Activated CD4-positive, alpha-beta memory T cell treated with anti-CD3 and anti-CD28 coated beads, Interleukin-2, amount 10 ng/mL, durations not matched to agents 7 days and 5 days (primary cell): ENCODE data around the gene PGAM2. TPM values are rescaled to one million over a fixed set of nuclear protein-coding genes. Genes with fewer than 3 reads are reported as not detected.

Experiments
- CTCF ChIA-PET: fragments of 350-600 bp; sonication (Branson Sonifier 250); formaldehyde crosslinking; loops from one replicate; lab custom pipeline; 2021; ENCODE audit warnings: antibody characterized with exemption, inconsistent platforms; lab: Charles Lee
- POLR2A ChIA-PET: fragments of 350-600 bp; sonication (Branson Sonifier 250); formaldehyde crosslinking; loops from one replicate; lab custom pipeline; 2021; ENCODE audit warnings: antibody characterized with exemption; lab: Charles Lee
- DNase-seq: peaks from one replicate; pipeline ENCODE4 v3.0.0-alpha.2; 2020
- H3K27ac Mint-ChIP-seq: one replicate; pipeline ENCODE4 v1.8.0; 2021; ENCODE audit warnings: mild to moderate bottlenecking, mixed read lengths
- H3K27me3 Mint-ChIP-seq: one replicate; pipeline ENCODE4 v1.8.0; 2021; ENCODE audit warnings: mixed read lengths
- H3K36me3 Mint-ChIP-seq: one replicate; pipeline ENCODE4 v1.8.0; 2021; ENCODE audit warnings: low read depth, mixed read lengths
- H3K4me1 Mint-ChIP-seq: one replicate; pipeline ENCODE4 v1.8.0; 2021; ENCODE audit warnings: mixed read lengths
- H3K4me3 Mint-ChIP-seq: one replicate; pipeline ENCODE4 v1.8.0; 2021; ENCODE audit warnings: mild to moderate bottlenecking, mixed read lengths
- H3K9me3 Mint-ChIP-seq: one replicate; pipeline ENCODE4 v1.8.0; 2021; ENCODE audit warnings: mixed read lengths
- total RNA-seq, 2 experiments: library from RNA; stranded (reverse); gene quantifications; one replicate each; pipeline ENCODE4 v1.2.3, GENCODE V29; 2021

PGAM2 gene
- total RNA-seq, 2 experiments from 2014 or later, result 0.43 TPM; not detected in 1

- Mint-ChIP-seq H3K9me3 (no peaks in the 10 kb centered on the region), H3K27me3 (no peaks in the 10 kb centered on the region), H3K27ac (no peak overlapping the region), H3K36me3 (peaks cover 6% of the 10 kb centered on the region), H3K4me3 (no peak overlapping the region), H3K4me1 (peaks cover 6% of the 10 kb centered on the region)
- DNase-seq, result no peak
- CTCF ChIA-PET, result no interaction called here
- POLR2A ChIA-PET, result interaction anchor here (1.6 to 6.6 kb wide), 5 partner anchors 10 to 20 kb away, joined by 4 to 73 read pairs (median 23); partner anchors contain the start of gene DBNL
These were observed 1.2 kb upstream of the PGAM2 start for GRCh38 chr7:44066494-44067063.

- DNase-seq, result no peak
- Mint-ChIP-seq H3K4me1 (peaks cover 6% of the 10 kb centered on the region), H3K9me3 (no peaks in the 10 kb centered on the region), H3K36me3 (peaks cover 10% of the 10 kb centered on the region), H3K27me3 (no peaks in the 10 kb centered on the region), H3K4me3 (no peak overlapping the region), H3K27ac (no peak overlapping the region)
- POLR2A ChIA-PET, result interaction anchor here (1.6 to 6.6 kb wide), 4 partner anchors 10 to 20 kb away, joined by 4 to 73 read pairs (median 32); partner anchors contain the start of gene DBNL
- CTCF ChIA-PET, result no interaction called here
These were observed 719 bp upstream of the PGAM2 start for GRCh38 chr7:44066111-44066460.

GRCh38 chr7:44064791-44065430 lies 456 bp downstream of the PGAM2 start:
- ChIA-PET CTCF (no interaction called here), POLR2A (interaction anchor here (1.0 to 6.6 kb wide), 6 partner anchors 11 to 425 kb away, joined by 3 to 73 read pairs (median 8); partner anchors contain the start of genes DBNL and NUDCD3)
- peaks cover 18% of the 10 kb centered on the region for H3K36me3 Mint-ChIP-seq
- H3K4me1 Mint-ChIP-seq, result peaks cover 6% of the 10 kb centered on the region
- H3K9me3 Mint-ChIP-seq, result no peaks in the 10 kb centered on the region
- H3K27me3 Mint-ChIP-seq, result no peaks in the 10 kb centered on the region
- no peak overlapping the region for H3K27ac Mint-ChIP-seq
- H3K4me3 Mint-ChIP-seq, result no peak overlapping the region
- no peak for DNase-seq

GRCh38 chr7:44063894-44064651 lies 1.3 kb downstream of the PGAM2 start:
- Mint-ChIP-seq H3K9me3 (no peaks in the 10 kb centered on the region), H3K36me3 (peaks cover 27% of the 10 kb centered on the region), H3K4me1 (peaks cover 6% of the 10 kb centered on the region), H3K4me3 (no peak overlapping the region), H3K27ac (no peak overlapping the region), H3K27me3 (no peaks in the 10 kb centered on the region)
- CTCF ChIA-PET, result interaction anchor here (0.5 kb wide), 1 partner anchor 148 kb away, joined by 5 read pairs; no protein-coding TSS in a partner anchor
- POLR2A ChIA-PET, result interaction anchor here (1.3 to 6.6 kb wide), 5 partner anchors 11 to 426 kb away, joined by 4 to 73 read pairs (median 4); partner anchors contain the start of genes DBNL and NUDCD3
- DNase-seq, result no peak

GRCh38 chr7:44063547-44063893 lies 1.8 kb downstream of the PGAM2 start:
- ChIA-PET CTCF (no interaction called here), POLR2A (interaction anchor here (0.7 to 6.6 kb wide), 5 partner anchors 13 to 427 kb away, joined by 3 to 73 read pairs (median 4); partner anchors contain the start of genes DBNL and NUDCD3)
- peaks cover 32% of the 10 kb centered on the region for H3K36me3 Mint-ChIP-seq
- no peak overlapping the region for H3K4me3 Mint-ChIP-seq
- no peaks in the 10 kb centered on the region for H3K9me3 Mint-ChIP-seq
- DNase-seq, result no peak
- no peaks in the 10 kb centered on the region for H3K27me3 Mint-ChIP-seq
- H3K4me1 Mint-ChIP-seq, result peaks cover 6% of the 10 kb centered on the region
- H3K27ac Mint-ChIP-seq, result no peak overlapping the region

- DNase-seq, result no peak
- Mint-ChIP-seq H3K36me3 (peaks cover 38% of the 10 kb centered on the region), H3K27me3 (no peaks in the 10 kb centered on the region), H3K4me1 (peaks cover 6% of the 10 kb centered on the region), H3K27ac (no peak overlapping the region), H3K4me3 (no peak overlapping the region), H3K9me3 (no peaks in the 10 kb centered on the region)
- CTCF ChIA-PET, result no interaction called here
- POLR2A ChIA-PET, result interaction anchor here (0.7 to 6.6 kb wide), 6 partner anchors 8 to 187 kb away, joined by 3 to 73 read pairs (median 5); partner anchors contain the start of gene DBNL
These were observed 2.5 kb downstream of the PGAM2 start for GRCh38 chr7:44062903-44063295.

- ChIA-PET POLR2A (interaction anchor here (1.0 to 6.6 kb wide), 4 partner anchors 9 to 18 kb away, joined by 3 to 73 read pairs (median 6); partner anchors contain the start of gene DBNL), CTCF (no interaction called here)
- Mint-ChIP-seq H3K36me3 (peaks cover 44% of the 10 kb centered on the region), H3K27ac (no peak overlapping the region), H3K9me3 (no peaks in the 10 kb centered on the region), H3K4me3 (no peak overlapping the region), H3K4me1 (peaks cover 7% of the 10 kb centered on the region), H3K27me3 (no peaks in the 10 kb centered on the region)
- DNase-seq, result no peak
These were observed 3.0 kb downstream of the PGAM2 start for GRCh38 chr7:44062180-44062902.

GRCh38 chr7:44061645-44062179 lies 3.7 kb downstream of the PGAM2 start:
- H3K9me3 Mint-ChIP-seq, result no peaks in the 10 kb centered on the region
- no peak for DNase-seq
- ChIA-PET CTCF (no interaction called here), POLR2A (interaction anchor here (1.0 to 2.3 kb wide), 3 partner anchors 9 to 17 kb away, joined by 3 to 6 read pairs (median 5); partner anchors contain the start of gene DBNL)
- H3K4me3 Mint-ChIP-seq, result no peak overlapping the region
- H3K4me1 Mint-ChIP-seq, result peaks cover 7% of the 10 kb centered on the region
- peaks cover 49% of the 10 kb centered on the region for H3K36me3 Mint-ChIP-seq
- no peak overlapping the region for H3K27ac Mint-ChIP-seq
- H3K27me3 Mint-ChIP-seq, result no peaks in the 10 kb centered on the region

GRCh38 chr7:44060948-44061644 lies 4.3 kb downstream of the PGAM2 start:
- POLR2A ChIA-PET, result interaction anchor here (1.4 to 2.3 kb wide), 2 partner anchors 11 to 17 kb away, joined by 5 to 6 read pairs; partner anchors contain the start of gene DBNL

GRCh38 chr7:44060091-44060947 lies 5.0 kb downstream of the PGAM2 start:
- Mint-ChIP-seq H3K4me1 (peaks cover 8% of the 10 kb centered on the region), H3K36me3 (peaks cover 63% of the 10 kb centered on the region), H3K27ac (no peak overlapping the region), H3K9me3 (no peaks in the 10 kb centered on the region), H3K4me3 (no peak overlapping the region), H3K27me3 (no peaks in the 10 kb centered on the region)
- no peak for DNase-seq
- ChIA-PET CTCF (no interaction called here), POLR2A (interaction anchor here (1.0 to 2.8 kb wide), 3 partner anchors 9 to 15 kb away, joined by 3 to 10 read pairs (median 6); partner anchors contain the start of gene DBNL)

More at GRCh38 chr7:44060948-44061644, 4.3 kb downstream of the PGAM2 start:
- CTCF ChIA-PET, result no interaction called here
- Mint-ChIP-seq H3K27ac (no peak overlapping the region), H3K4me1 (peaks cover 7% of the 10 kb centered on the region), H3K9me3 (no peaks in the 10 kb centered on the region), H3K27me3 (no peaks in the 10 kb centered on the region), H3K36me3 (peaks cover 55% of the 10 kb centered on the region), H3K4me3 (no peak overlapping the region)
- DNase-seq, result no peak
